Colonic mucosa (tissue), 4 donors: Measurements from ENCODE around the gene IL3. TPM values are rescaled to one million over a fixed set of nuclear protein-coding genes. Genes with fewer than 3 reads are reported as not detected.

Source experiments
- DNase-seq: peaks from one replicate; pipeline ENCODE4 v3.0.0-alpha.2; 2020
- H3K27ac ChIP-seq: fragments of 200-600 bp; one replicate; pipeline ENCODE4 v1.8.0; 2021
- H3K27me3 ChIP-seq: fragments of 200-600 bp; one replicate; pipeline ENCODE4 v1.8.0; 2021
- H3K36me3 ChIP-seq: fragments of 200-600 bp; one replicate; pipeline ENCODE4 v1.8.0; 2021
- H3K4me1 ChIP-seq: fragments of 200-600 bp; one replicate; pipeline ENCODE4 v1.8.0; 2021; ENCODE audit warnings: mild to moderate bottlenecking
- H3K4me3 ChIP-seq: fragments of 200-600 bp; one replicate; pipeline ENCODE4 v1.8.0; 2021
- H3K9ac ChIP-seq, 2 donors: one replicate each; pipeline ENCODE4 v1.7.0; 2013; ENCODE audit warnings: control low read depth in 2 of 2, low read depth in 2 of 2, low read length in 2 of 2
- H3K9me3 ChIP-seq: fragments of 200-600 bp; one replicate; pipeline ENCODE4 v1.8.0; 2021
- intact Hi-C: fragments of 100-400 bp; cut with DNase I; formaldehyde crosslinking; loops from one replicate; pipeline ENCODE4 v1.14.1; 2022
- total RNA-seq, 2 donors: library from RNA; stranded (reverse); fragmentation: NEBNext Ultra II Directional in 1 of 2; extraction: Animal tissue kit (Norgen Biotek cat#: 25700) in 1 of 2; gene quantifications; one replicate each; pipeline ENCODE4 v1.2.1, GENCODE V29; 2021
- TF ChIP-seq, protein P1 (sequence below): fragments of 200-600 bp; IDR thresholded peaks from one replicate; pipeline ENCODE4 v1.8.0; 2022; ENCODE audit warnings: antibody characterized with exemption, mild to moderate bottlenecking
- donor health status: healthy.
- donor health status: DM: no; HTN: no; CAD: no.
- donor health status: DM: no; HTN: no; CAD: no.

The IL3 gene
- total RNA-seq, 2 donors from 2014 or later: 0.25 TPM; not detected in 1

DNA sequence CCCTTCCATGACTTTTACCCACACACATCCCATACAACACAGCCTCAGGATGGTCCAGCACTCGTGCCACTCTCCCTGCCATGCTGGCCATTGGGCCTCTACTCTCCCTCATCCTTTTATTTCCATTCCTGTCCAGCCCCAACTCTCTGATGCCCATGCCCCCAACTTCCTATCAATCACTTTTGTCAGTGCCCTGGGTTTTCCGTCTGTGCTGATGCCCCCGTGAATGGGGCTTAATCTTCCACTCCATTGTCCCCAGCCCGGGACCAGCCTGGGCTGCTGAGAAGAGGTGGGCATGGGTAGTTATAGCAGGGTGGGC is 36.4 kb upstream of the IL3 start:
- Histone ChIP-seq H3K9me3 (no peaks in the 10 kb centered on the region), H3K4me1 (no peaks in the 10 kb centered on the region)

GRCh38 chr5:132024789-132025402 is 35.6 kb upstream of the IL3 start:
- H3K9me3 ChIP-seq: no peaks in the 10 kb centered on the region
- H3K27me3 ChIP-seq: no peaks in the 10 kb centered on the region
- H3K27ac ChIP-seq: no peak overlapping the region
- no peak for DNase-seq
- no peaks in the 10 kb centered on the region for H3K36me3 ChIP-seq
- intact Hi-C loops: no loop called here
- no peak overlapping the region for H3K4me3 ChIP-seq
- H3K4me1 ChIP-seq: no peaks in the 10 kb centered on the region
- no peak overlapping the region for H3K9ac ChIP-seq
- TF ChIP-seq, protein P1, sequence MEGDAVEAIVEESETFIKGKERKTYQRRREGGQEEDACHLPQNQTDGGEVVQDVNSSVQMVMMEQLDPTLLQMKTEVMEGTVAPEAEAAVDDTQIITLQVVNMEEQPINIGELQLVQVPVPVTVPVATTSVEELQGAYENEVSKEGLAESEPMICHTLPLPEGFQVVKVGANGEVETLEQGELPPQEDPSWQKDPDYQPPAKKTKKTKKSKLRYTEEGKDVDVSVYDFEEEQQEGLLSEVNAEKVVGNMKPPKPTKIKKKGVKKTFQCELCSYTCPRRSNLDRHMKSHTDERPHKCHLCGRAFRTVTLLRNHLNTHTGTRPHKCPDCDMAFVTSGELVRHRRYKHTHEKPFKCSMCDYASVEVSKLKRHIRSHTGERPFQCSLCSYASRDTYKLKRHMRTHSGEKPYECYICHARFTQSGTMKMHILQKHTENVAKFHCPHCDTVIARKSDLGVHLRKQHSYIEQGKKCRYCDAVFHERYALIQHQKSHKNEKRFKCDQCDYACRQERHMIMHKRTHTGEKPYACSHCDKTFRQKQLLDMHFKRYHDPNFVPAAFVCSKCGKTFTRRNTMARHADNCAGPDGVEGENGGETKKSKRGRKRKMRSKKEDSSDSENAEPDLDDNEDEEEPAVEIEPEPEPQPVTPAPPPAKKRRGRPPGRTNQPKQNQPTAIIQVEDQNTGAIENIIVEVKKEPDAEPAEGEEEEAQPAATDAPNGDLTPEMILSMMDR: no peak

More for the DNA sequence above, 36.4 kb upstream of the IL3 start:
- DNase-seq: no peak
- H3K9ac ChIP-seq: no peak overlapping the region
- no peaks in the 10 kb centered on the region for H3K27me3 ChIP-seq
- TF ChIP-seq, protein P1: no peak
- H3K36me3 ChIP-seq: no peaks in the 10 kb centered on the region
- H3K27ac ChIP-seq: no peak overlapping the region
- intact Hi-C loops: no loop called here
- no peak overlapping the region for H3K4me3 ChIP-seq

DNA sequence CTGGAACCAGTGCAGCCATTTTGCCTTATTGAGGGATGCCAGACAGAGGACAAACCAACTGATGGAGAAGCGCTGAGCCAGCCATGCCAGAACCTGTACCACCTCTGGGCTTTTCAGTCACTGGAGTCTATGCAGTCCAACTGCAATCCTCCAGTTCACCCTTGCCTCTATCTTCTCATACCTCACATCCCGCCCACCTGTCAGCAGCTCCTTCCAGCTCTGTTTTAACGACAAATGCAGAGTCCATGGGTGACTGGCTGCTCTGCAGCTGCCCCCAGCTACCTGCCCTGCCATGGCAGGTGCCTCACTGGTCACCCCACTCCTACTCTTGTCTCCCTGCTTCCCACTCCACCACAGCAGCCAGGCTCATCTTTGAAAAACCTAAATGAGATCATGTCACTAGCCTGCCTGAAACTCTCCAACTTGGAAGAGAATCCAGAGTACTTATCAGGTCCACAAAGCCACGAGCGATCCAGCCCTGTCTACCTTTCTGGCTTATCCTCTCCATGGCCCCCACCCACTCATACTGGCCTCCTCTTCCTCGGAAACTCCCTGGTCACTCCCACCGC is 35.0 kb upstream of the IL3 start:
- intact Hi-C loops: no loop called here
- Histone ChIP-seq H3K9ac (no peak overlapping the region), H3K4me3 (no peak overlapping the region), H3K27me3 (no peaks in the 10 kb centered on the region), H3K27ac (no peak overlapping the region), H3K36me3 (no peaks in the 10 kb centered on the region), H3K9me3 (no peaks in the 10 kb centered on the region), H3K4me1 (no peaks in the 10 kb centered on the region)
- TF ChIP-seq, protein P1: no peak
- no peak for DNase-seq

DNA sequence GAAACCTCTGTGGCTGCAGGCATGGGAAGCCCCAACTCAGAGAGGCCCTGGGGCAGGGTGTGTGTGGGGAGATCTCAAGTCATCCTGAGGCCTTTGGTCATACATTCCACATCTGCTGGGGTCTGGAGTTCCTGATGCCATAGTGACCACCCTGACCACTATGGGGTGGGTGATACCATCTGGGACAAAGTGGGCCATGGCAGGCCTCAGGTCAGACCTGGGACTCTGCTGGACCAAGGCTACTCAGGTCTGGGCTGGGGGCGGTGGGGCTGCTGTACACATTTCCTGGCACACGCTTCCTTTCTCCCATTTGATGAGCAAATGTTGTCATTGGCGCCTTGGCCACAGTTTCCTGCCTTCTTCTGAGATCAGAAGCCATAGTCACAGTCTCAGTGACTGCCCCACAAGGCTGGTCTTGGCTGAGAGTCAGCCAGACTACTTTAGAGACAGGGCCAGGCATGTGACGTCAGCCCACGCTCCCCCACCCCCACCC is 33.9 kb upstream of the IL3 start:
- no peak for DNase-seq
- Histone ChIP-seq H3K36me3 (no peaks in the 10 kb centered on the region), H3K27me3 (no peaks in the 10 kb centered on the region), H3K9me3 (no peaks in the 10 kb centered on the region), H3K4me3 (no peak overlapping the region), H3K4me1 (no peaks in the 10 kb centered on the region), H3K27ac (no peak overlapping the region), H3K9ac (no peak overlapping the region)
- intact Hi-C loops: no loop called here
- TF ChIP-seq, protein P1: no peak

GRCh38 chr5:132027027-132027426 is 33.4 kb upstream of the IL3 start:
- Histone ChIP-seq H3K9ac (no peak overlapping the region), H3K27ac (no peak overlapping the region), H3K4me3 (no peak overlapping the region), H3K36me3 (no peaks in the 10 kb centered on the region), H3K4me1 (no peaks in the 10 kb centered on the region), H3K27me3 (no peaks in the 10 kb centered on the region), H3K9me3 (no peaks in the 10 kb centered on the region)
- intact Hi-C loops: no loop called here
- DNase-seq: no peak
- TF ChIP-seq, protein P1: no peak
